Activated T-cell treated with anti-CD3 and anti-CD28 coated beads, Interleukin-2, amount 50 U/mL, for 48 hours (primary cell): ENCODE data around the gene FZD10.
A peak's percentile ranks its signal among the peaks of the same experiment; 100 is the strongest.

Experiments used
- DNase-seq, 2 experiments: peaks; one replicate each; pipeline ENCODE4 v3.0.0-alpha.2; 2020

The FZD10 gene

GRCh38 chr12:130132831-130133511 is 29.3 kb upstream of the FZD10 start:
- DNase-seq: no peak

- no peak for DNase-seq
Observed at GRCh38 chr12:130133851-130134562, 28.3 kb upstream of the FZD10 start.

- no peak for DNase-seq
Observed at GRCh38 chr12:130134563-130134915, 27.7 kb upstream of the FZD10 start.

GRCh38 chr12:130136509-130137039 is 25.7 kb upstream of the FZD10 start:
- DNase-seq: no peak

GRCh38 chr12:130137040-130138018 is 24.9 kb upstream of the FZD10 start:
- DNase-seq: peak in 1 of 2 experiments; percentile 18

GRCh38 chr12:130138478-130138877 is 23.8 kb upstream of the FZD10 start:
- no peak for DNase-seq

- no peak for DNase-seq
Observed at GRCh38 chr12:130139567-130140421, 22.5 kb upstream of the FZD10 start.

- no peak for DNase-seq
Observed at GRCh38 chr12:130141105-130141504, 21.2 kb upstream of the FZD10 start.

- no peak for DNase-seq
Observed at GRCh38 chr12:130141901-130142683, 20.2 kb upstream of the FZD10 start.

GRCh38 chr12:130142736-130143135 is 19.5 kb upstream of the FZD10 start:
- no peak for DNase-seq

GRCh38 chr12:130143136-130143535 is 19.1 kb upstream of the FZD10 start:
- no peak for DNase-seq

- DNase-seq: no peak
Observed at GRCh38 chr12:130144256-130144655, 18.0 kb upstream of the FZD10 start.

GRCh38 chr12:130145731-130146130 is 16.5 kb upstream of the FZD10 start:
- no peak for DNase-seq

- DNase-seq: no peak
Observed at GRCh38 chr12:130146176-130146931, 15.9 kb upstream of the FZD10 start.

GRCh38 chr12:130147875-130148596 is 14.2 kb upstream of the FZD10 start:
- DNase-seq: no peak

GRCh38 chr12:130151846-130152245 is 10.4 kb upstream of the FZD10 start:
- DNase-seq: no peak

- DNase-seq: no peak
Observed at GRCh38 chr12:130152386-130152785, 9.9 kb upstream of the FZD10 start.

- DNase-seq: no peak
Observed at GRCh38 chr12:130153803-130154202, 8.5 kb upstream of the FZD10 start.

- DNase-seq: no peak
Observed at GRCh38 chr12:130154276-130155070, 7.8 kb upstream of the FZD10 start.
